GM23338 (cell line): ENCODE measurements around the gene GIGYF1. TPM values are rescaled to one million over a fixed set of nuclear protein-coding genes. Genes with fewer than 3 reads are reported as not detected.
"Not testable (repeated sequence)": the region's sequence is repeated elsewhere in the genome, so short reads cannot be mapped to it uniquely, and the experiment has no call there.

ENCODE experiments used
- ATAC-seq: fragments of 200-7000 bp; cut with Tn5 transposase; 3 replicates; pipeline ENCODE4 v1.9.1; 2020
- DNase-seq: peaks from one replicate; pipeline ENCODE4 v3.0.0-alpha.2; 2015; ENCODE audit warnings: low spot score
- H2AFZ ChIP-seq: fragments of 200-600 bp; sonication (generic); 2 replicates; pipeline ENCODE4 v1.8.0; 2016; ENCODE audit warnings: antibody characterized with exemption, mild to moderate bottlenecking, moderate library complexity
- H3F3A ChIP-seq: fragments of 200-600 bp; sonication (generic); replicated peaks from 2 replicates; pipeline ENCODE4 v1.8.0; 2017; ENCODE audit warnings: antibody characterized with exemption, mixed run types, low read depth
- H3K27ac ChIP-seq: fragments of 200-600 bp; sonication (generic); 2 replicates; pipeline ENCODE4 v1.6.1; 2016; ENCODE audit warnings: low read depth
- H3K27me3 ChIP-seq: fragments of 200-600 bp; sonication (generic); 2 replicates; pipeline ENCODE4 v1.8.0; 2016; ENCODE audit warnings: mild to moderate bottlenecking, mixed run types, moderate library complexity; ENCODE audit not compliant: insufficient read depth
- H3K36me3 ChIP-seq: fragments of 200-600 bp; sonication (generic); 2 replicates; pipeline ENCODE4 v1.8.0; 2016; ENCODE audit warnings: mild to moderate bottlenecking; ENCODE audit not compliant: insufficient read depth
- H3K4me1 ChIP-seq: fragments of 200-600 bp; sonication (generic); 2 replicates; pipeline ENCODE4 v1.8.0; 2016; ENCODE audit warnings: mild to moderate bottlenecking, moderate library complexity; ENCODE audit not compliant: insufficient read depth
- H3K4me2 ChIP-seq: fragments of 200-600 bp; sonication (generic); 2 replicates; pipeline ENCODE4 v1.7.1; 2017; ENCODE audit warnings: mixed run types
- H3K4me3 ChIP-seq: fragments of 200-600 bp; sonication (generic); 2 replicates; pipeline ENCODE4 v1.6.1; 2016; ENCODE audit warnings: mixed run types
- H3K79me2 ChIP-seq: fragments of 200-600 bp; sonication (generic); replicated peaks from 2 replicates; pipeline ENCODE4 v1.8.0; 2017; ENCODE audit warnings: mild to moderate bottlenecking; ENCODE audit not compliant: insufficient read depth
- H3K9me2 ChIP-seq: fragments of 200-600 bp; sonication (generic); 2 replicates; pipeline ENCODE4 v1.8.0; 2017; ENCODE audit not compliant: insufficient read depth
- H4K20me1 ChIP-seq: fragments of 200-600 bp; sonication (generic); replicated peaks from 2 replicates; pipeline ENCODE4 v1.8.0; 2017; ENCODE audit warnings: mild to moderate bottlenecking; ENCODE audit not compliant: insufficient read depth
- H3K27ac Mint-ChIP-seq: 2 replicates; pipeline ENCODE4 v1.8.0; 2020; ENCODE audit warnings: inconsistent platforms, mild to moderate bottlenecking, moderate library complexity, mixed read lengths
- H3K27me3 Mint-ChIP-seq: 3 replicates; pipeline ENCODE4 v1.8.0; 2022; ENCODE audit warnings: low read depth, mild to moderate bottlenecking, moderate library complexity, mixed read lengths, inconsistent platforms; ENCODE audit not compliant: insufficient read depth, poor library complexity
- H3K36me3 Mint-ChIP-seq: 3 replicates; pipeline ENCODE4 v1.8.0; 2021; ENCODE audit warnings: low read depth, mild to moderate bottlenecking, inconsistent platforms, moderate library complexity, mixed read lengths
- H3K4me1 Mint-ChIP-seq: 3 replicates; pipeline ENCODE4 v1.8.0; 2020; ENCODE audit warnings: mild to moderate bottlenecking, inconsistent platforms, mixed read lengths
- H3K4me3 Mint-ChIP-seq: 3 replicates; pipeline ENCODE4 v1.8.0; 2021; ENCODE audit warnings: moderate library complexity, mild to moderate bottlenecking, inconsistent platforms, mixed read lengths
- H3K9me3 Mint-ChIP-seq: 3 replicates; pipeline ENCODE4 v1.8.0; 2020; ENCODE audit warnings: moderate library complexity, mild to moderate bottlenecking, inconsistent platforms, mixed read lengths
- CTCF ChIP-seq, 2 experiments: fragments of 200-600 bp in 1 of 2; sonication (generic) in 1 of 2; conservative IDR thresholded peaks; 2 replicates each; pipeline versions ENCODE4 v1.5.1 to v1.6.1; 2016 to 2017; ENCODE audit warnings: antibody characterized with exemption in 2 of 2, low read depth in 2 of 2, mild to moderate bottlenecking in 2 of 2, moderate library complexity in 1 of 2
- ZNF114 ChIP-seq: fragments of 250-450 bp; sonication (Bioruptor Pico); IDR thresholded peaks from 2 replicates; pipeline ENCODE4 v1.5.0; 2020; ENCODE audit warnings: mild to moderate bottlenecking, moderate library complexity
- ZNF331 ChIP-seq: fragments of 250-450 bp; sonication (Bioruptor Pico); IDR thresholded peaks from 2 replicates; pipeline ENCODE4 v1.5.0; 2020; ENCODE audit warnings: low read depth, mild to moderate bottlenecking, moderate library complexity
- polyA plus RNA-seq: library from polyadenylated mRNA; unstranded; fragments of >200 nt; fragmentation: Nextera tagmentation; extraction: Ambion mirVana; gene quantifications from 2 replicates; pipeline ENCODE4 v1.2.1, GENCODE V29; 2016
- total RNA-seq: library from RNA; depleted of rRNA; stranded (reverse); fragments of >200 nt; shearing (Covaris generic); gene quantifications from 2 replicates; pipeline ENCODE4 v1.2.3, GENCODE V29; 2014
- TF ChIP-seq, protein P1 (sequence below): IDR thresholded peaks from 2 replicates; pipeline ENCODE4 v1.6.1; 2016; ENCODE audit warnings: antibody characterized with exemption
- TF ChIP-seq, protein P2 (sequence below): fragments of 250-450 bp; sonication (Bioruptor Pico); IDR thresholded peaks from 2 replicates; pipeline ENCODE4 v1.5.0; 2020; ENCODE audit warnings: mild to moderate bottlenecking, moderate library complexity

The GIGYF1 gene
- total and polyA plus RNA-seq, 2 experiments from 2014 or later: 40.4 to 69.8 TPM

- H3K4me1 Mint-ChIP-seq: peaks cover 2% of the 10 kb centered on the region; the same call in 2 of the 3 replicates
- H3K27me3 Mint-ChIP-seq: peaks cover 12% of the 10 kb centered on the region
Measured at GRCh38 chr7:100726996-100727761, 33.1 kb upstream of the GIGYF1 start.

DNA sequence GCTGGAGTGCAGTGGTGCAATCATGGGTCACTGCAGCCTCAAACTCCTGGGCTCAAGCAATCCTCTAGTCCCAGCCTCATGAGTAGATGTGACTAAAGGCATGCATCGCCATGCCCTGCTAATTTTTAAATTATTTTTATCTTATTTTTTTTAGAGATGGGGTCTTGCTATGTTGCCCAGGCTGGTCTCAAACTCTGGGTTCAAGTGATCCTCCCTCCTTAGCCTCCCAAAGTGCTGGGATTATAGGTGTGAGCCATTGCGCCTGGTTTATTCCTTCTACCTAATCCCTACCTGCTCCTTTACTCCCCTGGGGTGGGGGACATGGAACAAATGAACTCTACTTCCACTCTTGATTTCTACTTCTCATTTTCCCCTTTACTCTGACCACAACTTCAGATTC lies 30.3 kb upstream of the GIGYF1 start:
- DNase-seq, H3K36me3 Mint-ChIP-seq, H3K79me2 ChIP-seq, H3K4me1 ChIP-seq, ATAC-seq, H3K4me3 Mint-ChIP-seq, H3K4me3 ChIP-seq, H3K27ac Mint-ChIP-seq, H3K4me2 ChIP-seq, H2AFZ ChIP-seq, H3K27ac ChIP-seq, H3K9me3 Mint-ChIP-seq, H3K4me1 Mint-ChIP-seq, H3K36me3 ChIP-seq, H3F3A ChIP-seq, H3K9me2 ChIP-seq, H4K20me1 ChIP-seq: not testable (repeated sequence)
- peaks cover 37% of the 10 kb centered on the region for H3K27me3 Mint-ChIP-seq
- H3K27me3 ChIP-seq: peaks cover 34% of the 10 kb centered on the region

More at GRCh38 chr7:100726996-100727761, 33.1 kb upstream of the GIGYF1 start:
- Histone ChIP-seq H3K36me3 (no peaks in the 10 kb centered on the region), H2AFZ (no peak overlapping the region; the same call in 1 of the 2 replicates), H3K4me3 (no peak overlapping the region), H3K4me2 (no peak overlapping the region), H3K4me1 (no peaks in the 10 kb centered on the region), H4K20me1 (no peaks in the 10 kb centered on the region), H3F3A (no peaks in the 10 kb centered on the region), H3K9me2 (no peaks in the 10 kb centered on the region), H3K79me2 (no peaks in the 10 kb centered on the region), H3K27me3 (peaks cover 6% of the 10 kb centered on the region; the same call in 1 of the 2 replicates), H3K27ac (no peak overlapping the region)
- DNase-seq: no peak
- no peak for ATAC-seq
- no peak overlapping the region for H3K4me3 Mint-ChIP-seq
- no peak overlapping the region for H3K27ac Mint-ChIP-seq
- TF ChIP-seq CTCF (conservative IDR thresholded peaks at IDR 0.05; ENCODE audit: low read depth in 2 of 2): no peak
- TF ChIP-seq, protein P1, sequence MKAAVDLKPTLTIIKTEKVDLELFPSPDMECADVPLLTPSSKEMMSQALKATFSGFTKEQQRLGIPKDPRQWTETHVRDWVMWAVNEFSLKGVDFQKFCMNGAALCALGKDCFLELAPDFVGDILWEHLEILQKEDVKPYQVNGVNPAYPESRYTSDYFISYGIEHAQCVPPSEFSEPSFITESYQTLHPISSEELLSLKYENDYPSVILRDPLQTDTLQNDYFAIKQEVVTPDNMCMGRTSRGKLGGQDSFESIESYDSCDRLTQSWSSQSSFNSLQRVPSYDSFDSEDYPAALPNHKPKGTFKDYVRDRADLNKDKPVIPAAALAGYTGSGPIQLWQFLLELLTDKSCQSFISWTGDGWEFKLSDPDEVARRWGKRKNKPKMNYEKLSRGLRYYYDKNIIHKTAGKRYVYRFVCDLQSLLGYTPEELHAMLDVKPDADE: no peak
- H3K36me3 Mint-ChIP-seq: no peaks in the 10 kb centered on the region
- H3K9me3 Mint-ChIP-seq: no peaks in the 10 kb centered on the region; the same call in 2 of the 3 replicates

GRCh38 chr7:100723732-100724275 lies 29.8 kb upstream of the GIGYF1 start:
- no peak for ATAC-seq
- no peaks in the 10 kb centered on the region; the same call in 2 of the 3 replicates for H3K9me3 Mint-ChIP-seq
- peaks cover 39% of the 10 kb centered on the region for H3K27me3 Mint-ChIP-seq
- TF ChIP-seq, protein P2, sequence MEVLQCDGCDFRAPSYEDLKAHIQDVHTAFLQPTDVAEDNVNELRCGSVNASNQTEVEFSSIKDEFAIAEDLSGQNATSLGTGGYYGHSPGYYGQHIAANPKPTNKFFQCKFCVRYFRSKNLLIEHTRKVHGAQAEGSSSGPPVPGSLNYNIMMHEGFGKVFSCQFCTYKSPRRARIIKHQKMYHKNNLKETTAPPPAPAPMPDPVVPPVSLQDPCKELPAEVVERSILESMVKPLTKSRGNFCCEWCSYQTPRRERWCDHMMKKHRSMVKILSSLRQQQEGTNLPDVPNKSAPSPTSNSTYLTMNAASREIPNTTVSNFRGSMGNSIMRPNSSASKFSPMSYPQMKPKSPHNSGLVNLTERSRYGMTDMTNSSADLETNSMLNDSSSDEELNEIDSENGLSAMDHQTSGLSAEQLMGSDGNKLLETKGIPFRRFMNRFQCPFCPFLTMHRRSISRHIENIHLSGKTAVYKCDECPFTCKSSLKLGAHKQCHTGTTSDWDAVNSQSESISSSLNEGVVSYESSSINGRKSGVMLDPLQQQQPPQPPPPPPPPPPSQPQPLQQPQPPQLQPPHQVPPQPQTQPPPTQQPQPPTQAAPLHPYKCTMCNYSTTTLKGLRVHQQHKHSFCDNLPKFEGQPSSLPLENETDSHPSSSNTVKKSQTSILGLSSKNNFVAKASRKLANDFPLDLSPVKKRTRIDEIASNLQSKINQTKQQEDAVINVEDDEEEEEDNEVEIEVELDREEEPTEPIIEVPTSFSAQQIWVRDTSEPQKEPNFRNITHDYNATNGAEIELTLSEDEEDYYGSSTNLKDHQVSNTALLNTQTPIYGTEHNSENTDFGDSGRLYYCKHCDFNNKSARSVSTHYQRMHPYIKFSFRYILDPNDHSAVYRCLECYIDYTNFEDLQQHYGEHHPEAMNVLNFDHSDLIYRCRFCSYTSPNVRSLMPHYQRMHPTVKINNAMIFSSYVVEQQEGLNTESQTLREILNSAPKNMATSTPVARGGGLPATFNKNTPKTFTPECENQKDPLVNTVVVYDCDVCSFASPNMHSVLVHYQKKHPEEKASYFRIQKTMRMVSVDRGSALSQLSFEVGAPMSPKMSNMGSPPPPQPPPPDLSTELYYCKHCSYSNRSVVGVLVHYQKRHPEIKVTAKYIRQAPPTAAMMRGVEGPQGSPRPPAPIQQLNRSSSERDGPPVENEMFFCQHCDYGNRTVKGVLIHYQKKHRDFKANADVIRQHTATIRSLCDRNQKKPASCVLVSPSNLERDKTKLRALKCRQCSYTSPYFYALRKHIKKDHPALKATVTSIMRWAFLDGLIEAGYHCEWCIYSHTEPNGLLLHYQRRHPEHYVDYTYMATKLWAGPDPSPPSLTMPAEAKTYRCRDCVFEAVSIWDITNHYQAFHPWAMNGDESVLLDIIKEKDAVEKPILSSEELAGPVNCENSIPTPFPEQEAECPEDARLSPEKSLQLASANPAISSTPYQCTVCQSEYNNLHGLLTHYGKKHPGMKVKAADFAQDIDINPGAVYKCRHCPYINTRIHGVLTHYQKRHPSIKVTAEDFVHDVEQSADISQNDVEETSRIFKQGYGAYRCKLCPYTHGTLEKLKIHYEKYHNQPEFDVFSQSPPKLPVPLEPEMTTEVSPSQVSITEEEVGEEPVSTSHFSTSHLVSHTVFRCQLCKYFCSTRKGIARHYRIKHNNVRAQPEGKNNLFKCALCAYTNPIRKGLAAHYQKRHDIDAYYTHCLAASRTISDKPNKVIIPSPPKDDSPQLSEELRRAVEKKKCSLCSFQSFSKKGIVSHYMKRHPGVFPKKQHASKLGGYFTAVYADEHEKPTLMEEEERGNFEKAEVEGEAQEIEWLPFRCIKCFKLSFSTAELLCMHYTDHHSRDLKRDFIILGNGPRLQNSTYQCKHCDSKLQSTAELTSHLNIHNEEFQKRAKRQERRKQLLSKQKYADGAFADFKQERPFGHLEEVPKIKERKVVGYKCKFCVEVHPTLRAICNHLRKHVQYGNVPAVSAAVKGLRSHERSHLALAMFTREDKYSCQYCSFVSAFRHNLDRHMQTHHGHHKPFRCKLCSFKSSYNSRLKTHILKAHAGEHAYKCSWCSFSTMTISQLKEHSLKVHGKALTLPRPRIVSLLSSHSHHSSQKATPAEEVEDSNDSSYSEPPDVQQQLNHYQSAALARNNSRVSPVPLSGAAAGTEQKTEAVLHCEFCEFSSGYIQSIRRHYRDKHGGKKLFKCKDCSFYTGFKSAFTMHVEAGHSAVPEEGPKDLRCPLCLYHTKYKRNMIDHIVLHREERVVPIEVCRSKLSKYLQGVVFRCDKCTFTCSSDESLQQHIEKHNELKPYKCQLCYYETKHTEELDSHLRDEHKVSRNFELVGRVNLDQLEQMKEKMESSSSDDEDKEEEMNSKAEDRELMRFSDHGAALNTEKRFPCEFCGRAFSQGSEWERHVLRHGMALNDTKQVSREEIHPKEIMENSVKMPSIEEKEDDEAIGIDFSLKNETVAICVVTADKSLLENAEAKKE: no peak
- no peak for TF ChIP-seq ZNF331 (CRISPR knock-in tag)
- TF ChIP-seq ZNF114 (CRISPR knock-in tag): no peak

More at GRCh38 chr7:100723732-100724275, 29.8 kb upstream of the GIGYF1 start:
- Histone ChIP-seq H3K4me1 (peaks cover 9% of the 10 kb centered on the region; the same call in 1 of the 2 replicates), H3K27ac (no peak overlapping the region), H3K9me2 (no peaks in the 10 kb centered on the region), H3K36me3 (no peaks in the 10 kb centered on the region), H4K20me1 (no peaks in the 10 kb centered on the region), H3K4me3 (no peak overlapping the region), H3F3A (peaks cover 6% of the 10 kb centered on the region; the same call in 1 of the 2 replicates), H3K27me3 (peaks cover 38% of the 10 kb centered on the region), H2AFZ (no peak overlapping the region), H3K4me2 (no peak overlapping the region), H3K79me2 (no peaks in the 10 kb centered on the region)
- H3K36me3 Mint-ChIP-seq: no peaks in the 10 kb centered on the region
- H3K4me3 Mint-ChIP-seq: no peak overlapping the region
- no peak for DNase-seq
- H3K4me1 Mint-ChIP-seq: peaks cover 7% of the 10 kb centered on the region
- H3K27ac Mint-ChIP-seq: no peak overlapping the region
